Renal cortical epithelial cell (primary cell): ENCODE data around the gene SYT11. TPM values are rescaled to one million over a fixed set of nuclear protein-coding genes. Genes with fewer than 3 reads are reported as not detected.
"Not testable (repeated sequence)": the region's sequence is repeated elsewhere in the genome, so short reads cannot be mapped to it uniquely, and the experiment has no call there.

Experiments used
- DNase-seq: peaks from one replicate; pipeline ENCODE4 v3.0.0-alpha.2; 2011; ENCODE audit warnings: low read depth
- total RNA-seq: library from RNA; depleted of rRNA; stranded (reverse); fragments of >200 nt; gene quantifications from 2 replicates; pipeline ENCODE4 v1.2.3, GENCODE V29; 2014

SYT11 gene, protein sequence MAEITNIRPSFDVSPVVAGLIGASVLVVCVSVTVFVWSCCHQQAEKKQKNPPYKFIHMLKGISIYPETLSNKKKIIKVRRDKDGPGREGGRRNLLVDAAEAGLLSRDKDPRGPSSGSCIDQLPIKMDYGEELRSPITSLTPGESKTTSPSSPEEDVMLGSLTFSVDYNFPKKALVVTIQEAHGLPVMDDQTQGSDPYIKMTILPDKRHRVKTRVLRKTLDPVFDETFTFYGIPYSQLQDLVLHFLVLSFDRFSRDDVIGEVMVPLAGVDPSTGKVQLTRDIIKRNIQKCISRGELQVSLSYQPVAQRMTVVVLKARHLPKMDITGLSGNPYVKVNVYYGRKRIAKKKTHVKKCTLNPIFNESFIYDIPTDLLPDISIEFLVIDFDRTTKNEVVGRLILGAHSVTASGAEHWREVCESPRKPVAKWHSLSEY
- total RNA-seq = 20.3 and 35.1 TPM in 2 replicates

DNA sequence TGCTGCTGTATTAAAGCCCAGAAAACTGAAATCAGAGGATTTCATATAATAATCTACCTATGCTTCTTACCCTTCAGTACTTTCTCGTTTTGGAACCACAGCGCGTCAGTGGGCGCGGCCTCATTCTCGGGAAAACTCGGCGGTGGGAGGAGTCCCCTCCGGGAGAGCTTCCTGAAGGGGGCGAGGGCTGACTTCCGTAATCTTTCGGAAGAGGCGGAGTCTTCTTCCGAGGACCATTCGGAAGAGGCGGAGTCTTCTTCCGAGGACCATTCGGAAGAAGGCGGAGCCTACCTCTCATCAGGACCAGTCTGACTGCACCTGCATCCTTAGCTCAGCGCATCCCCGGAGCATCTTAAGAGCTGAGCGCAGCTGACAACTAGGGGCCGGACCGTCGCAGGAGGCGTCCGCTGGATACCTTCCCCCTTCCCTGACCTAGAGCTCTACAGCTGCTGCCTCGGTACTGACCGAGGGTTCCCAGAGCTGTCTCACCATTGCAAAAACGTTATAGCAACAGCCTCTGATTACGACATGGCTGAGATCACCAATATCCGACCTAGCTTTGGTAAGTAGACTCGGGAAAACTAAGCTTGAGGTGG lies at the start of gene SYT11:
Gene SYT11 (plus strand): TSS at position 334 of the 596 bp plus-strand sequence. CDS start 195 bp downstream, at position 529.
- DNase-seq = peak; percentile 91

DNA sequence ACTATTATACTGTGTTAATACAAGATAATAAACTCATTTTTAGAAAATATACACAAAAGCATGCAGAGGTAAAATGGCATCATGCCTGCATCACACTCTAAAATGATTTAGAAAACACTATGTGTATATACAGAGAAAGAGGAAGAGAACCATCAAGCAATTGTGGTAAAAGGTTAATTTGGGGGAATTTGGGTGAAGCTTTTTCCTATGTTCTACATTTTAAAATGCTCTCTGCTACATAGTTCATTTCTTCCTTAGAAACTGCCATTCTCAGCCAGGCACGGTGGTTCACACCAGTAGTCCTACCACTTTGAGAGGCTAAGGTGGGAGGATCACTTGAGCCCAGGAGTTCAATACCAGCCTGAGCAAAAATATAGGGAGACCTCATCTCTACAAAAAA lies 46.5 kb upstream of the SYT11 start:
- DNase-seq = no peak

DNA sequence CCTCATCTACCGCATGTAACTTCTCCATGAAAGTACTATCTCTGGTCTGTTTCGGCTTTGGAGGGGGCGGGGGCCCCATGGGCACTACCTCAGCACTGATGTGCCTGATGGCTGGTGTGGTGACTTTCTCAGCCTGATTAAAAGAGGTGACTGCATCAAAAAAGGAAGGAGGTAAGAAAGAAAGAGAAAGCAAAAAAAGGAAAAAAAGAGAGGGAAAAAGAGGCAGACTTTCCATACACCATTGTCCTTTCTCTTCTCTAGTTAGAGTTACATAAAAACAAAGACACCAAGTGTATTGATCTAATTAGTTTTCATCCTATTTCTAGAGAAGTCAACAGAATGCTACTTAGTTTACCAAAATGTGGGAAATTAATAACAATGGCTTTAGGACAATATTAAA lies 45.7 kb upstream of the SYT11 start:
- DNase-seq = no peak

DNA sequence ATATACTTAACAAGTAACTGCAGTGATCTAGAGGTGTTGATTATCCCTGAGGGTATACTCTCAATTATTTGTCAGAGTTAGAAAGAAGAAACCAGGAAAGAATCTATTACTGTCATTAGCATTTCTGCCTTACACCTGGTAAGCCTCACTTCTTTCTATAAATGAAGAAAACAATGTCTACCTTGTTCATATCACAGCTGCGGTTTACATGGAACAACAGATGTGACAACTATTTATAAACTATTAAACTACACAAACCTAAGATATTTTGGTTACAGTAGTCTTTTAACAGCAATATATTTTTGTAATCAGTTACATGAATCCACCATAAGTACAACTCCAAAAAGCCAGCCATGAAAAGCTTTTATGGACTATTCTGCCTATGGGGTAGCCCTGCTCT lies 43.0 kb upstream of the SYT11 start:
- no peak for DNase-seq

DNA sequence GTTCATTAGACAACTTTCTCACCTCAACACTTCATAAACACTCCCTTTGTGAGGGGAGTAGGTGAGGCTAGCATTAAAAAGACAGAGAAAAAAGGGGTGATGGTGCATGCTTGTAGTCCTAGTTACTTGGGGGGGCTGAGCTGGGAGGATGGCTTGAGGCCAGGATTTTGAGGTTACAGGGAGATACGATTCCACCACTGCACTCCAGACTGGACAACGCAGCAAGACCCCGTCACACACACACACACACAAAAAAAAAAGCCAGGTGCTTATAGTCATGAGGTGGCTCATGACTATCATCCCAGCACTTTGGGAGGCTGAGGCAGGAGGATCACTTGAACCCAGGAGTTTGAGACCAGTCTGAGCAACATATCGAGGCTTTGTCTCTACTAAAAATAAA lies 31.9 kb upstream of the SYT11 start:
- no peak for DNase-seq

DNA sequence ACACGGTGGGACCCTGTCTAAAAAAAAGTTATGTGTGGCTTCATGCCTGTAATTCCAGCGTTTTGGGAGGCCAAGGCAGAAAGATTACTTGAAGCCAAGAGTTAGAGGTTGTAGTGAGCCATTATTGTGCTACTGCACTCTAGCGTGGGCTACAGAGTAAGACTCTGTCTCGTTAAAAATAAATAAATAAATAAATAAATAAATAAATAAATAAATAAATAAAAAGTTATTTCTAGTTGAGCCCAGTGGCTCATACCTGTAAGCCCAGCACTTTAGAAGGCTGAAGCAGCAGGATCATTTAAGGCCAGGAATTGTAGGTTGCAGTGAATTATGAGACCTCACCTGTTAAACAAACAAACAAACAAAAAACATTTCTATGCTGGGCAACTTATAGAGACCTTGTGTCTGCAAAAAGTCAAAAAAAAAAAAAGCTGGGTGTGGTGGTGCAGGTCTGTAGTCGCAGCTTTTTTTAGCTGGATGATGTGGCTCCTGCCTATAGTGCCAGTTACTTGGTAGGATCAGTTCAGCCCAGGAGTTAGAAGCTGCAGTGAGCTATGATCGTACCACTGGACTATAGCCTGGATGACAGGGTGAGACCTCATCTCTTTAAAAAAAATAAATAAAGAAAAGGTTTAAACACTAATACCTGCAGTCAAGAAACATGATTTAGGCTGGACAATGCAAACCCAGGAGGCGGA lies 27.9 kb upstream of the SYT11 start:
- no peak for DNase-seq

DNA sequence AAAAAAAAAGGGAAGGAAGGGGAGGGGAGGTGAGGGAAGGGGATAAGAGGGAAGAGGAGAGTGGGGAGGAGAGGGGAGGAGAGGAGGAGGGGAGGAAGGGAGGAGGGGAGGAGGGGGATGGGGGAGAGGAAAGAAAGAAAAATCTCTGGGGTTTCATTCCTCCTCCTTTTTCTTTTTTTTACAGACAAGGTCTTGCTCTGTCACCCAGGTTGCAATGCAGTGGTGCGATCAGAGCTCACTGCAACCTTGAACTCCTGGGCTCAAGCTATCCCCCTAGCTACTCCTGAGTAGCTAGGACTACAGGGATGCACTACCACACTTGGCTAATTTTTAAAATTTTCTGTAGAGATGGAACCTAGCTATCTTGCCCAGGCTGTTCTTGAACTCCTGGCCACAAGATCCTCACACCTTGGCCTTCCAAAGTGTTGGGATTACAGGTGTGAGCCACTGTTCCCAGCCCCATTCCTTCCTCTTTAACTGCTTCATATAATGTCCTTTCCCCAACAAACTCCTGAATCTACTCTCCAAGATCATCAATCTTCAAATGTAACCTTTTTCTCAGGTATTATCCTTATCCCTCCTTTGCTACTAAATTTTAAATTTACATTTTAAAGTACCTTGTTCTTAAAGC lies 25.6 kb upstream of the SYT11 start:
- no peak for DNase-seq

DNA sequence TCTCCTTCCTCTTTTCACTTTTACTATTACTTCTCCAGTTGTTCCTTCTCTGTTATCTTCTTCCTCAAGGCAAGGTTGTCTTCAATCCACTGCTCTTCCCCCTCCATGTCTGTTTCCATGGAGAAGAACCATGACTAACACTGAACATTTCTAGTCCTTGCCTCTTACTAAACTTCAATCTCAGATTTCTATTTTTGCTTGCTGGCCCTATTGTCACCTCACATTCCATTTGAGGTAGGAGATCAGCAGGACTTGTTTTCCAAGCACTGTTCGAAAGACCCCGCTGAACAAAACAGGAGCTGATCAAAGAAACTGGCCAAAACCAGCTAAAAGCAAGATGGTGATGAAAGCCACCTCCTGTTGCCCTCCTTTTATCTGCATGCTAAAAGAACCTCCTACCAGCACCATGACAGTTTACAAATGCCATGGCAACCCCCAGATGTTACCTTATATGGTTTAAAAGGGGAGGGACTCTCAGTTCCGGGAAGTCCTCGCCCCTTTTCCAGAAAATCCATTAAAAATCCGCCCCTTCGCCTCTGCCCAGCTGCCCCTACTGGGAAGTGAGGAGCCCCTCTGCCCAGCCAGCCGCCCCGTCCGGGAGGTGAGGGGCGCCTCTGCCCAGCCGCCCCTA lies 25.0 kb upstream of the SYT11 start:
- peak; percentile 73 for DNase-seq

DNA sequence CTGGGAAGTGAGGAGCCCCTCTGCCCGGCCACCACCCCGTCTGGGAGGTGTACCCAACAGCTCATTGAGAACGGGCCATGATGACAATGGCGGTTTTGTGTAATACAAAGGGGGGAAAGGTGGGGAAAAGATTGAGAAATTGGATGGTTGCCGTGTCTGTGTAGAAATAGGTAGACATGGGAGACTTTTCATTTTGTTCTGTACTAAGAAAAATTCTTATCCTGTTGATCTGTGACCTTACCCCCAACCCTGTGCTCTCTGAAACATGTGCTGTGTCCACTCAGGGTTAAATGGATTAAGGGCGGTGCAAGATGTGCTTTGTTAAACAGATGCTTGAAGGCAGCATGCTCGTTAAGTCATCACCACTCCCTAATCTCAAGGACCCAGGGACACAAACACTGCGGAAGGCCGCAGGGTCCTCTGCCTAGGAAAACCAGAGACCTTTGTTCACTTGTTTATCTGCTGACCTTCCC lies 24.4 kb upstream of the SYT11 start:
- not testable (repeated sequence) for DNase-seq

DNA sequence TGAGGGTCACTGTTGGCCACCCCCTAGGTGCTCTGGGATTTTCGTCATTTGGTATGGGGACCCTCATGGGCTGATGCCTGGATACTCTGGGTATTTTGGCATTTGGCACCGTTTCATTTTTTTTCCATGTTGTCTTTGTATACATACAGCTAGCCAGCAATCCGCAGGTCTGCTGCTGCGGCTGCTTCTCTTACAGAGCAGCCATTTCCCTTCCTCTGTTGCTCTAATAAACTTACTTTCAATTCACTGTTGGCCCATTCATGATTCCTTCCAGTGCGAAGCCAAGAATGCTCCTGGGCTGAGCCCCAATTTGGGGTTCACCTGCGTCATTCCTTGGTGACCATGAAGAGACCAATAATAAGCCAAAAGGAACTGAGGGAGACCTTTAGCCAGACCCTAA lies 23.8 kb upstream of the SYT11 start:
- no peak for DNase-seq

DNA sequence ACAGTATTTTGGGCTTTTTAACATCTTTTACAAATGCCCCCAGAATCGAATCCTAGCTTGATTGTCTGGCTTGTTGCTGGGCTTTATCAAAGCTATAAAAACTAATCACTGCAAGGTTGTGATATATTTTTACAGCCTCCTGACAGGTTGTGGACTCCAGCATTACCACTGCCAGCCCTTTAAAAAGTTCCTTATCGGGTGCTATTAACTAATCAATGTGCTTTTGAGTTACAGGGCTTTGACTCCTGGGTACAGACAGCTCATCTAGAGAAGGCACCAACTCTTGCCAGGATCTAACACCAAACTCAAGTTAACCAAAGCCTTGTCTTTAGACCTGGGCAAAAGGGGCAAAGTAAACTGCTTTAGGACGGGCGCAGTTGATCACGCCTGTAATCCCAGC lies 19.0 kb upstream of the SYT11 start:
- no peak for DNase-seq

DNA sequence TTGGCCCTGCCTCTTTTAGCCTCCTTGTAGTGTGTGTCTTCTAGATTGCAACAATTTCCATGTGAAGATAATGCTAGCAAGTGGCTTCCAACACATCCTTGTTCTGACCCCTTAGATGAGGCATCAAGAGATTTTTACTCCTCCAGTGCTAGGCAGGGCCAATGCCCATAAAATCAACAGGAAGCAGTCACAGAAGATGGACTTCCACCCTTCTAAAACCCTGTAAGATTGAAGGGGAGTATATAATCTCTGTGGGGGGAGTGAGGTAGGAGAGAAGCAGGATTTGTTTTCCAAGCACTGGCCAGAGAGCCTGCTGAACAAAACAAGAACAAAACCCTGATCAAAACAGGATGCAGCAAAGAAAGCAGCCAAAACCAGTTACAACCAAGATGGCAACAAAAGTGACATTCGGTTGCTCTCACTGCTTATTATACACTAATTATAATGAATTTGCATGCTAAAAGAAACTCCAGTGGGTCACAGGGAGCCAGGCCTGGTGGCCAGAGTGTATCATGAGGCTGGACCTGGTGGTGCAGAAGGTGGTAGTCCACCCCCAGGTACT lies 14.4 kb upstream of the SYT11 start:
- no peak for DNase-seq

DNA sequence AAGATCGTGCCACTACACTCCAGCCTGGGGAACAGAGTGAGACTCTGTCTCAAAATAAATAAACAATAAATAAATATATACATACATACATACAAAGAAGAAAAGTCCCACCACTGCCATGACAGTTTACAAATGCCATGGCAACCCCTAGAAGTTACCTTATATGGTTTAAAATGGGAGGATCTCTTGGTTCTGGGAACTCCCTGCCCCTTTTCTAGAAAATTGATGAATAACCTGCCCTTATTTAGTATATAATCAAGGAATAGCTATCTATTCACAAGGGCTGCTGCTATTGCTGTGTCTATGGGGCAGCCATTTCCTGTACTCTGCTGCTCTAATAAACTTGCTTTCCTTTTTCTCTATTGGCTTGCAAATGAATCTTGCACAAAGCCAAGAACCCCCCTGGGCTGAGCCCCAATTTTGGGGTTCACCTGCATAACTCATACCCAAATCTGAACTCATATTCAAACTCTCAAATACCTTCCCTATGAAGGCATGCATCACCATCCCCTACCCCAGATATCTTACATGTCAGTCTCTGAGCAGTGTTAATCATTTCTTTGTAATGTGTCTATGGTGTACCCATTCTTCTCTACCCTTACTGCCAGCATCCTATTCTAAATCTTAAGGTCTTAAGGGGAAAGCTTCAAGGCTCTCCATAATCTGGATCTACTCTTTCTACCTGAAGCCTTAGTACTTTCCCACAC lies 11.4 kb upstream of the SYT11 start:
- no peak for DNase-seq

DNA sequence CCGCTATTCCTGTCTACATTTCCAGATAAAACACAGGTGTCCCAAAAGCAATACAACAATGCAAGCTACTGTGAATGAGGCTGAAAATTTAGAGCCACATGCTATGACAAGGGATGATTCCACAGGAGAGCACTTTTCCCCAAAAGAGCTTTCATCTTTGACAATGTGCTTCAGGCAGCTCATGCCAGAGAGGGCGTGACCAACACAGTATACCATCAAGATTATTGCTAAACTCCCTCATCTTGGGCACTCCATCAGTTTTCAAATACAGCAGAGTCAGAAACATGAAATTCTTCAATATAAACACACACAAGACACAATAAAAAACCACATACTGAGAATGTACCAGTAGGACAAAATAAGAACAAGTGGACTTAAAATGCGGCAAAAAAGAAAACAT lies 9.0 kb upstream of the SYT11 start:
- no peak for DNase-seq

DNA sequence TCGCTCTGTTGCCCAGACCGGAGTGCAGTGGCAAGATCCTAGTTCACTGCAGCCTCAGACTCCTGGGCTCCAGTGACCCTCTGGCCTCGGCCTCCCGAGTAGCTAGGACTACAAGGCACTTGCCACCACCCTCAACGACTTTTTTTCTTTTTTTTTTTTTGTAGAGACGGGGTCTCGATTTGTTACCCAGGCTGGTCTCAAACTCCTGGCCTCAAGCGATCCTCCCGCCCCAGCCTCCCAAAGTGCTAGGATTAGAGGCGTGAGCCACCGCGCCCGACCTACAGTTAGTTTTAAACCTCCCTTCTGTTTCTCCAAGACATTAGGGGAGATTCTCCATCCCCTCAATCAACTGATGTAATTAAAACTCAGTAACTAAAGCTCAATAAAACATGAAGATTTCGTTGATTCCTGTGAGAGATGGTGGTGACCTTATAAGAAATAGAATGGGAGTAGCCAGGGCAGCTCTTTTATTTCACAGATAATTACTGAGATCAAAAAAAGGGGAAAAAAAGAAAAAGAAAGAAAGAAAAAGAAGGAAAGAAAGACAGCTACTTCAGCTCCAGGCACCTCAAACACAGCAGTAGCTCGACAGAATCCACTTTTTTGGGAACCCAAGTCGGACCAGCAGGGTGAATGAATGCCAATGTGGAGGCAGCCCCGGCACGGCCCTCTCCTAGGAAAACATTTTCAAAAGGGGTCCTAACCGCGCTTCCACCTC lies 3.0 kb upstream of the SYT11 start:
- no peak for DNase-seq

DNA sequence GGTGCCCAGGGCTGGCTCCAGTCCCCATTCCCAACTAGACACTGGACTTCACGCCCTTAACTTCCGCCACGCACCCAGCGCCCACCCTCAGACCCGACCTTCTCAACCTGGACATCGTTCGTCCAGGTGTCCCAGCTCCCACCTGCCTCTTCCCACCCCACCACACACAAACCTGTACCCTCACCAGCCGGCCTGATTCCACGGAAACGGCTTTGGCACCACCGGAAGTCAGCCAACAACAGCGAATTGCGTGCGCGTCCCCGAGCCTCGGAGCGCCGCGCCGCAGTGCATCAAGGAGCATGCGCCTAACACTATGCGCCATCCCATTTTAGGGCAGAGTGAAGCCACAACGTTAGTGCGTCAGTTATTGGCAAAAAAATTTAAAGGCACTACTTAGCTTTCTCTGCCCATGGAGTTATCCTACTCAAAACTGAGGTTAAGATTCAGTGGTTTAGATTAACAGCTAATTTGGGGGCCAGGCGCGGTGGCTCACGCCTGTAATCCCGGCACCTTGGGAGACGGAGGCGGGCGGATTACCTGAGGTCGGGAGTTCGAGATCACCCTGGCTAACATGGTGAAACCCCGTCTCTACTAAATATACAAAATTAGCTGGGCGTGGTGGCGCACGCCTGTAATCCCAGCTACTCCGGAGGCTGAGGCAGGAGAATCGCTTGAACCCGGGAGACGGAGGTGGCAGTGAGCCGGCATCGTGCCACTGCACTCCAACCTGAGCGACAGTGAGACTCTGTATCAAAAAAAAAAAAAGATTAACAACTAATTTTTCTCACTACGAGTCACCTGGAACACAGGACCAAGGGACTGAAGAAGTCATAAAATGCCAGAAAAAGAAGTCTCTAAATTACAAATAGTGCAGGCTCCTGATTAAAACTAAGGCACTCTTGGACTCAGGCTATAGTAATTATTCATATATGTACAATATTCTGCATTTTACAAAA lies 2.1 kb upstream of the SYT11 start, which contains the start of gene GON4L:
Gene GON4L (minus strand): TSS at position 240 of the 956 bp plus-strand sequence. CDS start 3,434 bp downstream, outside the sequence.
- peak; percentile 87 for DNase-seq

DNA sequence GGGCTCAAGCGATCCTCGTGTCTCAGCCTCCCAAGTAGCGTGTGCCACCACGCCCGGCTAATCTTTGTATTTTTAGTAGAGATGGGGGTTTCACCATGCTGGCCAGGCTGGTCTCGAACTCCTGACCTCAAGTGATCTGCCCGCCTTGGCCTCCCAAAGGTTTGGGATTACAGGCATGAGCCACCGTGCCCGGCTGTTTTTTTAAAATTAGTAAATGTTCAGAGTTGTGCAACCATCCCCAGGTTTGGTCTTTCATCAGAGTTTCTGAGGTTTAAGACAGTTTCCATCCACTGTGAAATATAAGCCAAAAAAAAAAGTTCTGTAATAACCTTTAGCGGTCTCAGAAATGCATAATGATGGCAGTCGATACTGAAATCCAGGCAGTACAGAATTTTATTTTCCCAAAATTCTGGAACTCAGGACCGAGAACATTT lies 550 bp upstream of the SYT11 start:
- peak; percentile 79 for DNase-seq
